Stimulated activated naive CD8-positive, alpha-beta T cell treated with anti-CD3 and anti-CD28 coated beads, Interleukin-15, Interleukin-2, amounts not matched to agents 100 U/mL and 50 U/mL, for 24 hours (primary cell): ENCODE data around the gene WFS1.
A peak's percentile ranks its signal among the peaks of the same experiment; 100 is the strongest.

ENCODE experiments used
- ATAC-seq: fragments of 150-1000 bp; cut with Tn5 transposase; one replicate; pipeline ENCODE4 v1.10.0; 2021
- DNase-seq: peaks from one replicate; pipeline ENCODE4 v3.0.0; 2021

The WFS1 gene

GRCh38 chr4:6259886-6260285 lies 9.8 kb upstream of the WFS1 start:
- no peak for ATAC-seq
- DNase-seq: no peak

- ATAC-seq: no peak
- DNase-seq: no peak
Observed at GRCh38 chr4:6262176-6262575, 7.5 kb upstream of the WFS1 start.

GRCh38 chr4:6262847-6263487 lies 6.7 kb upstream of the WFS1 start:
- DNase-seq: no peak
- ATAC-seq: no peak

- no peak for ATAC-seq
- no peak for DNase-seq
Observed at GRCh38 chr4:6263526-6264224, 6.0 kb upstream of the WFS1 start.

- DNase-seq: no peak
Observed at GRCh38 chr4:6264225-6264540, 5.5 kb upstream of the WFS1 start.

GRCh38 chr4:6265546-6265945 lies 4.1 kb upstream of the WFS1 start:
- ATAC-seq: no peak
- no peak for DNase-seq

More at GRCh38 chr4:6264225-6264540, 5.5 kb upstream of the WFS1 start:
- no peak for ATAC-seq

GRCh38 chr4:6267573-6267972 lies 2.1 kb upstream of the WFS1 start:
- no peak for ATAC-seq
- no peak for DNase-seq

- DNase-seq (no peak), ATAC-seq (peak; percentile 4)
Observed at GRCh38 chr4:6268650-6269615, 717 bp upstream of the WFS1 start.

- ATAC-seq: no peak
- no peak for DNase-seq
Observed at GRCh38 chr4:6270636-6271121, 1.0 kb downstream of the WFS1 start.

- ATAC-seq (no peak), DNase-seq (no peak)
Observed at GRCh38 chr4:6271206-6271605, 1.6 kb downstream of the WFS1 start.

- ATAC-seq (no peak), DNase-seq (no peak)
Observed at GRCh38 chr4:6271701-6272465, 2.2 kb downstream of the WFS1 start.

GRCh38 chr4:6272863-6273660 lies 3.4 kb downstream of the WFS1 start:
- ATAC-seq (no peak), DNase-seq (no peak)

- ATAC-seq (no peak), DNase-seq (no peak)
Observed at GRCh38 chr4:6273661-6273990, 4.0 kb downstream of the WFS1 start.

- ATAC-seq (no peak), DNase-seq (no peak)
Observed at GRCh38 chr4:6275351-6275750, 5.7 kb downstream of the WFS1 start.

GRCh38 chr4:6275898-6276806 lies 6.5 kb downstream of the WFS1 start:
- ATAC-seq (no peak), DNase-seq (no peak)

GRCh38 chr4:6277139-6277802 lies 7.6 kb downstream of the WFS1 start:
- ATAC-seq: no peak
- no peak for DNase-seq

- ATAC-seq (no peak), DNase-seq (no peak)
Observed at GRCh38 chr4:6277935-6278800, 8.5 kb downstream of the WFS1 start.

- ATAC-seq (peak; percentile 60), DNase-seq (no peak)
Observed at GRCh38 chr4:6278801-6279197, 9.1 kb downstream of the WFS1 start.
